ENCODE measurements around the gene KLHL26.

DNA sequence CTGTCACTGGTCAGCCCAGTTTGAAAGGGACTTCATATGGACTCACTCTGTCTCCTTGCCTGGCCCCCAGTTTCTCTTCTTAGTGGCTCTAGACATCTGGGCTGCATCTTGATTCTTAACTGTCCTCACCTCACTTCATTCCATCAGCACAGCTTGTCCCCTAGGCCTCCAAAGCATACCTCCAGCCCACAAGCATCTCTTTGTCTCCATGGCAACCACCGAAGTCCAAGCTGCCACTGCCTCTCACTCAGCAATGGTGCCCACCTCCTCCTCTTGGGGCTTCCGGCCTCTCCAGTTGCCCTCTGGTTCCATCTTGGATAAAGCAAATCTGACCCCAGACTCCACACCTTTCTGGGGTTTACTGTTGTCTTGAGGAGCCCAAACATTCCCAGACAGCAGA lies 9.9 kb upstream of the KLHL26 start:
- TF ChIP-seq, protein P1, sequence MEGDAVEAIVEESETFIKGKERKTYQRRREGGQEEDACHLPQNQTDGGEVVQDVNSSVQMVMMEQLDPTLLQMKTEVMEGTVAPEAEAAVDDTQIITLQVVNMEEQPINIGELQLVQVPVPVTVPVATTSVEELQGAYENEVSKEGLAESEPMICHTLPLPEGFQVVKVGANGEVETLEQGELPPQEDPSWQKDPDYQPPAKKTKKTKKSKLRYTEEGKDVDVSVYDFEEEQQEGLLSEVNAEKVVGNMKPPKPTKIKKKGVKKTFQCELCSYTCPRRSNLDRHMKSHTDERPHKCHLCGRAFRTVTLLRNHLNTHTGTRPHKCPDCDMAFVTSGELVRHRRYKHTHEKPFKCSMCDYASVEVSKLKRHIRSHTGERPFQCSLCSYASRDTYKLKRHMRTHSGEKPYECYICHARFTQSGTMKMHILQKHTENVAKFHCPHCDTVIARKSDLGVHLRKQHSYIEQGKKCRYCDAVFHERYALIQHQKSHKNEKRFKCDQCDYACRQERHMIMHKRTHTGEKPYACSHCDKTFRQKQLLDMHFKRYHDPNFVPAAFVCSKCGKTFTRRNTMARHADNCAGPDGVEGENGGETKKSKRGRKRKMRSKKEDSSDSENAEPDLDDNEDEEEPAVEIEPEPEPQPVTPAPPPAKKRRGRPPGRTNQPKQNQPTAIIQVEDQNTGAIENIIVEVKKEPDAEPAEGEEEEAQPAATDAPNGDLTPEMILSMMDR (conservative IDR thresholded peaks at IDR 0.05; ENCODE audit: low read depth, low read length): no peak
- TF ChIP-seq BHLHE40 (IDR thresholded peaks at IDR 0.05; ENCODE audit: low read depth, low read length) (no peak), RFX5 (IDR thresholded peaks at IDR 0.05; ENCODE audit: low read depth, low read length) (no peak), MXI1 (IDR thresholded peaks at IDR 0.05; ENCODE audit: borderline replicate concordance, low read depth, low read length) (no peak), CEBPB (IDR thresholded peaks at IDR 0.05; ENCODE audit: low read depth, low read length) (no peak), RAD21 (IDR thresholded peaks at IDR 0.05; ENCODE audit: low read length) (no peak), POLR2A (IDR thresholded peaks at IDR 0.05; ENCODE audit: low read depth, low read length) (no peak)

All from IMR-90 (cell line).